ENCODE data around the gene AKAP6.
"Not testable (repeated sequence)": the region's sequence is repeated elsewhere in the genome, so short reads cannot be mapped to it uniquely, and the experiment has no call there.

AKAP6 gene

DNA sequence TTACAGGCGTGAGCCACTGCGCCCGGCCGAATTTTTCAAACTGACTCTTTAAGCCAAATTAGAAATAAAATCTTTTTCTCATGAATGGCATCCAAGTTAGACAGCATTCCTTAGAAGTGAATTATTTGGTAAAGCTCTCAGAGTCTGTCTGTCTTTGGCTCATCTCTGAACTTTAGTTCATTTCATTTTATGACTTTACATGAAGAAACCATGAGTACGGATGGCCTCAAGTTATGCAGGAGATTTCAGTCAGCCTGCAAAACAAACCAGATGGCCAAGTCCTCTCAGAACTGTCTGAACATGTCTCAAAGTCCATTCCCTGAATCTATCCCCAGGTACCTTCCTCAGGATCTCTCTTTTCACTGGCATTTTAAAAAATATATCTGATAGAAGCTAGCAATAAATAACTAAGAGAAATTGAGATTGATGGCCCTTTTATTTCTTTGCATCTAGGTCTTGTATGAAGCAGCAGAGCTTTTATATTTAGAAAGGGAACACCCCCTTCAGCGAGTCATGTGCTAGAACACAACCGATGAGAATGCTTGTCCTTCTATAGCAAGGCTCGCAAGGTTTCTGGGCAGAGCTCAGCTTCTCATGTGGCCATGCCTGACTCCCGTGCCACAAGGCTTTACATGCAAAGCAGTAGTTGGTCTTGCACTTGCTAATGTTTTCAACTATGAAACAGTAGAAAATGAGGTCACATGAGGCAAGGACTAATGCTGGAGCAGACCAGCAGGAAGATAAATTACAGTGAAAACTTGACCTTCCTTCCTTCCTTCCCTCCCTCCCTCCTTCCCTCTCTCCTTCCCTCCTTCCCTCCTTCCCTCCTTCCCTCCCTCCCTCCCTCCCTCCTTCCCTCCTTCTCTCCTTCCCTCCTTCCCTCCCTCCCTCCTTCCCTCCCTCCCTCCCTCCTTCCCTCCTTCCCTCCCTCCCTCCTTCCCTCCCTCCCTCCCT lies 125.0 kb downstream of the AKAP6 start:
- no peak for DNase-seq

DNA sequence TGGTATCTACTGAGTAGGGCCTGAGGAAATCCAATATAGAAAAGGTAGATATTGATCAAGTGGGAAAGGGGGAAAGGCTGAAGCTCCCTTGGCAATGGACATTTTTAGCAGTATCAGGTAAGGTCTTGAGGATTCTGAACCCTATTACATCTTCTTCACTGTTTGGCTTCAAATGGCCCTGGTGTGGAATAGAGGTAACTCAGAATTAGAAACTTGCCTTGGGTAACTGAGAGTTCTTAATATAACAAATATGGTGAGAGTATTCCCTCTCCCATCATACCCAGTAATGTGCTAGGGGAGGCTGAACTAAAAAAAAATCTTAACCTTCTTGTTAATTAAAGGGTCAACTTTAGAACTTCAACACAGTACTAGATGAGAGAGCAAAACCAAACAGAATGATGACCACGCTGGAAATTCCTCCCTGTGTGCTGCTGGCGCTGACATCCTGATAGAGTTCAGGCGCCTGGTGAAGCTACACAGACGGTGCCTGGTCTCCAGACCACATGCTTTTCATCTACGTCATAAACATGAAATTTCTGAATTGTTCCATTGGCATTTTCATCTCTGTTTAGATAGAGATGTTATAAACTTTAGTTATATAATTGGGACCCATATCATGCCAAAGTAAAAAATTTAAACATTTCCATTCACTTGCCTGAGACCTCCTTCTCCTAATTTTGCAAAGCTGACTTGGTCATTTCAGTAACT lies 128.3 kb downstream of the AKAP6 start:
- DNase-seq = no peak

DNA sequence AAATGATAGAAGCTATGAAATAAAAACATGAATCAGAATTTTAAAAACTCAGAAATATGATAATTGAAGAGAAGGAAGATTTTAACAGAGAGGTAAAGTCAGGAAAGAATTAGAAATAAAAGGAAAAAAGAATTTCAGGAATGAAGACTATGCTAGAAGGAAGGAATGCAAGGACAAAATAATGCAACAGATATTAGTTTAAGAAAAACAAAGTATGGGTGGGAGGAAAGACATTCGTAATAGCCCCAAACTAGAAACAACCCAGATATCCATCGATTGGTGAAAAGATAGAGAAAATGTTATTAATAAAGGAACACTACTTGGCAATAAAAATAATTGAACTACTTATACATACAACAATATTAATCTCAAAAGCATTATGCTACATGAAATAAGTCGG lies 129.6 kb downstream of the AKAP6 start:
- DNase-seq = no peak

DNA sequence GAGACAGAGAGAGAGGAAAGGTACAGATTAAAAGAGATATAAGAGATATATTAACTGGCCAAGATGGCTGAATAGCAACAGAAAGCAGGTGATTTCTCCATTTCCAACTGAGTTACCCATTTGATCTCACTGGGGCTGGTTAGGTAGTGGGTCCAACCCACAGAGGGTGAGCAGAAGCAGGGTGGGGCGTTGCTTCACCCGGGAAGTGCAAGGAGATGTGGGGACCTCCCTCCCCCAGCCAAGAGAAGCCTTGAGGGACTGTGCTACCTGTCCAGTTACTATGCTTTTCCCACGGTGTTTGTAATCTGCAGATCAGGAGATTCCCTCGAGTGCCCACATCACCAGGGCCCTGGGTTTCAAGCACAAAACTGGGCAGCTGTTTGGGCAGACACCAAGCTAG lies 131.2 kb downstream of the AKAP6 start:
- no peak for DNase-seq

DNA sequence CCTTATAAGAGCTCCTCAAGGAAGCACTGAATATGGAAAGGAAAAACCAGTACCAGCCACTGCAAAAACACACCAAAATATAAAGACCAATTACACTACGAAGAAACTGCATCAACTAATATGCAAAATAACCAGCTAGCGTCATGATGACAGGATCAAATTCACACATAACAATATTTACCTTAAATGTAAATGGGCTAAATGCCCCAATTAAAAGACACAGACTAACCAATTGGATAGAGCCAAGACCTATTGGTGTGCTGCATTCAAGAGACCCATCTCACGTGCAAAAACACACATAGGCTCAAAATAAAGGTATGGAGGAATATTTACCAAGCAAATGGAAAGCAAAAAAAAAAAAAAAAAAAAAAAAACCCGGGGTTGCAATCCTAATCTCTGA lies 133.5 kb downstream of the AKAP6 start:
- not testable (repeated sequence) for DNase-seq

DNA sequence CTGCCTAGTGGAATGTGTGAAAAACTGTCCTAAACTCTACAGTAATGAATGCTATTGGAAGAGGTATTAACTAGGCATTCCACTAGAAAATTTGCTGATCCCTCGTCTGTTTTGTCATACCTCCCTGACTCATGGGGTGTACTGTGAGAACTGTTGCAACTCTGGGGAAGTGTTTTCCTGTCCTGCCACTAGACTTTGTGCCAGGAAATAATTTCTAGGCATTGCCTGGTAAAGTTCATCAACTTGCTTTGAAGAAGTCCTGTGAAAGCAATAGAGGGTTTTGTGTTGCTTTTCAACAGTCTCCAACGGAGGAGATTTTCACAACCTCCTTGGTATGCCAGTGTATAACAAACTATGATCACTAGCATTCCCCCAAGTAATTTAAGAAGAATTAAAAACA lies 139.9 kb downstream of the AKAP6 start:
- DNase-seq = no peak

DNA sequence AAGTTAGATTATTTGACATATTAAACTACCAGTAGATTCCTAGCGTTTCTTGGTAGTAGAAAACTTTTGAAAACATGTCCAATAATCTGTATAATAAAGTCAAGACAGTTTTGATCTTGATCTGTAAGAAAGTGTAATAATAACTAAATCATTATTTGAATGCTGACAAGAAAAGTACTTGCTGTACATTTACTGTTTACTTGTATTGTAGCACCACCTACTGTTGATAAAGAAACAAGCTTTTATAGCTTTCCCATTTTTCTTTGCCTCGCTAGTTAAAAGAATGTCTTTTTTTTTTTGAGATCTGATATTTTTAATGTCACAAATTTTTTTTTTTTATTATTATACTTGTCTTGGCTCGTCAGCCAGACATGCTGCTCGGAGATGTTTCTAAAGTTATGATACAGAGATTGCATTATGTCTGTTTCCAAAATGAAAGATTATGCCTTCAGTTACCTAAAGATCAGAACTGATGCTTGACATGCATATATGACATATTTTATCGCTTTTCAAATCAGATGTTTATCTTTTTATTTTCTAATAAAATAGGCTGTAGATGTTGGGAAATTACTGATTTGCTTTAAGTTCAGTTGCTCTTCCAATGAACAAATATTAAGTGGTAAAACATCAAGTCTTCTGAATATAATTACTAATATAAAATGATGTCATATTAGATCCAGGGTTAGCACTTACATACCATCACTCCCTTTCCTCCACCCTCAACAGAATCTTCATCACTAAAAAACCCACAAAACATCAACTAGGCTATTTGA lies 140.5 kb downstream of the AKAP6 start:
- peak; percentile 28 for DNase-seq

DNA sequence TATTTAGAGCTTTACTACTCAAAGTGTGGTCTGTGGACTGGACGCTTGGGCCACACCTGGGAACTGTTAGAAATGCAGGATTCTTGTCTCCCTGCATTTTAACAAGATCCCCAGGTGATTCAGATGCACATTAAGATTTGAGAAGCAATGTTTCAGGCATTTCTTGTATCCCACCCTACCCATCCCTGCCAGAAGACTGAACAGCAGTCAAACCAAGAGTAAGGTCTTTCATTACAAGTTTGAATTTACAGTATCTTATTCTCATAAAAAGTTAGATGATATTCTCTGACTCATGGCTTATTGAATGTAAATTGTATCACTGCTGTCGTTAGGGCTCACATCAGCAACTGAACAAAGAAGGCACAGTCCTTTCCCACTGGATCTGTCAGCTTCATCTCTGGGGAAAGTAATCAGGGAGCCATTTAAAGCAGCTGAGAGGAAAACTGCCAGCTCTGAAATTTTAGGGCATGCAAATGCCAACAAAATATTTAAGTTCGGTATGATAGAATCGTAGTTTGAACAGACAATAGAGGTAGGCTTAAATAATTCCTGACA lies 141.1 kb downstream of the AKAP6 start:
- no peak for DNase-seq

DNA sequence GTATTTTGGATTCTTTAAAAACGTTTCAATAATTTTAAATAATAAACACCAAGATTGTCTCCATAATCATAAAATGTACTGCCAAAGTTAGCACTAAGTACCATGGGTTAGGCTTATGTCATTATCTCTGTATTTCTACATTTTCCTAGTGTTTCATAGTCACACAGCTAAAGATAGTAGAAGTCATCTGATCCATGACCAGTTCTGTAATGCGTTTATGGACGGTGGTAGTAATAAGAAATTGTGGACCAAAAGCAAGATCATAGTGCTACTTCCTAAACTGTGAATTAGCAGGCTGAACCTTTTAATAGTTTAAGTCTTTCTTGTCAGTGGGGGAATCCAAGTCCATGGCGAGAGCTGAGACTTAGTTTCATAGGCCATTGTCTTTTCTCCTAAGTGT lies 142.1 kb downstream of the AKAP6 start:
- no peak for DNase-seq

DNA sequence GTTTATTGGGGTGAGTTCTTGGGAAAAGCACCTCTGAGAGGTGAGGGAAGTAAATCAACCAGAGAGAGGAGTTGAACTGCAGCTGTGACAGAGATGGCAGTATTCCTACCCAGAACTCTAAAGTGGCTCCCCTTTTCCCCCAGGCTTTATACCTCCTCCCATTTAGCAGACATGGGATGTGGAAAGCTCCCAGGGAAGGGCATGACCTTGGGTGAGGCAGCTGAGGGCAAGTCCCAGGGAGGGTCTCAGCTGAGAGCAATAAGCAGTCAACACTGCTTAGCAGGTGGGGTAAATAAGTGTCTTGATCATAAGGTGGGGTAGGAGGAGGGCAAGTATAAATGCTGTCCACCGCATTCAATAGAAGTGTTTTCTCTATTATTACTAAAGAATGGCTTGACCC lies 143.0 kb downstream of the AKAP6 start:
- DNase-seq = no peak

DNA sequence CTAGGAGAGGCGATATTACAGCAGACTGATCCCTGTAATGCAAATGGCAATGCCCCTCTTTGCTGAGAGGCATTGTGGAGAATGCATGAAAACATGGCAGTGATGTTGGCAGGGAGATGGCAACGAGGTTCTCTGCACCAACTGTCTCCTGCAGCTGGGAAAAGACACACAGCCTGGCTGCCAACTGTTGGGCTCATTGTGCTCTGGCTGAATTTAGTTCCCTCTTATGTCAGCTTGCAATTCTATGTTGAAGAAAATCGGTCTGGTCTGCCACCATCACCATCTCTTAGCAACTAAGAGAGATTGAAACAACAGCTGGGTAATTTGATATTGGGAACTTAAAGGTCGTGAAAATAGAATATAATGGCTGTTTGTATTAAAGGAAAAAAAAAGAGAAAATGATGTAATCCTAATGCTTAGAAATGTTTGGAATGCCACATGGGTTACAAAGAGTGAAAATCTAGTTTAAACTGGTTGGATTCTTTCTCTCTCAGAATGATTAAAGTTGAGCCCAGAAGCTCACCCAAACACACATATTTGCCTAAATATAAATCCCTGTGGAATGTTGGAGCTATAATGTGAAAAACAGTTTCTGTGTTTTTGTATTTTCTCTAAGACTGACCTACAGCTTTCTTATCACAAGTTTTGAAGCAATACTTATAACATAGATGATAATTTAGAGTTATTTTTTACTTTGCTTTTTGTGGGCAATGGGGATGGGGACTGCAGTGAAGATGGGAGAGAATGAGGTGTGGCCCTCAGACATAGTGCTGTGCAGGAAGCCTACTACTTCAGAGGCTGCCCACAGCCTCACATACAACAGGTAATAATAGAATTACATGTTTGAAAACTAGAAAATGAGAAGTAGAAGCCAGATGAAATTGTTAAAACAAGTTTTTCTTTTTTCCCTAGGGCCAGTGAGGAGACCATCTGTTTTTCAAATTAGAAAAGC lies 143.7 kb downstream of the AKAP6 start:
- DNase-seq = peak; percentile 13

DNA sequence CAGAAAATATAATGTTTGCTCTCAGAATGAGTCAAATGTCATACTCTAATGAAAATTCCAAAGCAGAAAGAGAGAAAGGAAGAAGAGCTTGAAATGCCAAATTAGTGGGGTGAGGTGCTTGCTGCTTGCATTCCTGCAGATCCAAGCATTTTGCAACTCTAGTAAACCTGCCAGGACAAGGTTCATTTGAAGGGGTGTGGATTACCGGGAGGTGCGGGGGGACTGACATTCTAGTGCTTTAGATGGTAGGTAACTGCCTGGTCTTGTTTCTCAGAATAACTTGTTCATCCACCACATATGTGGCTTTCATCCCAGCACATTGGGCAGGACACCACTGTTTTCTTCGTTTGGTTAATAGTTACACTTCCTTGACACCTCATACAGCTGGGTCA lies 144.4 kb downstream of the AKAP6 start:
- DNase-seq = no peak

DNA sequence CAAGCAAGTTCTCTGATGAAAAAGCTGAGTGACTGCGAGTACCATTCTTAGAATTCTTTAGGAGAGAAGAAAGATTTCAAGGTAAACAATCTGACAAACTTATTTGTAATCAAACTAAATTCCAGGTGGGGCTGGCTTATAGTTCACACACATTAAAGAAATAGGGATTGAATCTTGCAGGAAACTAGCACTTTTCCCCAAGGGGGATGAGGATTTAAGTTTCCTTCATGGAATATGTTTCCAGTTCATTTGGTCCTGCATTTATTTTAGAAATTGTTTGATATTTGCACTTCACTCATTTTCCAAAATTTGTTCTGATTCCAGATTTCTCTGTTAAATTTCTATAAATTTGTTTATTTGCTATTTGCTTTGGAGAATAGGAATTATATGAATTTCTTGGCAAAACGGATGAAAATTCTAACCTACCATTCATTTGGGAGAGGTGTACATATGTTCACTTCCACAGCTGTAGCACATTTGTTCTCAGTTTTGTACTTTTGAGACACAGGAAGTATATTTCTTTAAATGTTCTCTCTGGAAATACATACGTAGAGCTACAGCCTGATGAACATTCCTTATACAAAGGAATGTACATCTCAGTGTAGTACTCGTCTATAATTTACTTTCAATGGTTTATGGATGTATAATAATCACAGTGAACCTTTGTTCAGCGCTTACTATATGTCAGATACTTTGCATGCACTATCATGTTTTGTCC lies 145.5 kb downstream of the AKAP6 start:
- no peak for DNase-seq

DNA sequence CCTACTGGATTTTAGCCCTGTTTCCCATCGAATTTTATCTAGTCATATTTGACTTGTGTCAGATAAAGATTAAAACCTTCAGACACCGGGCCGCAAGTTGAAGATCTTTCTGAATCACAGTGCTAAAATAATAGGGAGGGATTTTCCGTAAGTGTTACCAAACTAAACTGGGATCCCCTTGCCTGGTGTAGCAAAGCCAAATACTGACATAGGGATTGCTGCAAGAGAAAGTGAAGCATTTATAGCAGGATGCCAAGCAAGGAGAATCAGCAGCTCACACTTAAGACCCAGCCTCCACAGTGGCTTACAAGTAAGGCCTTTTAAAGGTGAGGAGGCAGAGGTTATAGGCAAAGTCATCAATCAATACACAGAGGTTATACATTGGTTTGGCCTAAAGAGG lies 147.4 kb downstream of the AKAP6 start:
- no peak for DNase-seq

DNA sequence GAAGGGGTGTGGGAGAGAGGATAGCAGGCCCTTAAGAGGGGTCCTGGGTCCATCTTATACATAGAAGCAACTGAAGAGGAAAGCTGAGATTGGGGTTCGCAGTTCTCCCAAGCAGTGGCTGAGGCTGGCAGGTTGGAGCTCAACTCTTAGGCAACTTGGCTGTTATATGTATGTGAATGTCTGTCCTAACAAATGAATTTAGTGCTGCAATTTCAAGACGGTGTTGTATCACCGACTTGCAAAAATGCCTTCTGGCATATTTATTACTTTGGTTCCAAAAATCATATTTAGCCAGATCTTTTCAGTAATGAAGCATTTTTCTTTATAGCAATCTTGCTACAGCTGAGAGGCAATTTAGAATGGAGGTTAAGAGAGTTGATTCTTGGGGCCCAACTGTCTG lies 148.3 kb downstream of the AKAP6 start:
- DNase-seq = no peak

DNA sequence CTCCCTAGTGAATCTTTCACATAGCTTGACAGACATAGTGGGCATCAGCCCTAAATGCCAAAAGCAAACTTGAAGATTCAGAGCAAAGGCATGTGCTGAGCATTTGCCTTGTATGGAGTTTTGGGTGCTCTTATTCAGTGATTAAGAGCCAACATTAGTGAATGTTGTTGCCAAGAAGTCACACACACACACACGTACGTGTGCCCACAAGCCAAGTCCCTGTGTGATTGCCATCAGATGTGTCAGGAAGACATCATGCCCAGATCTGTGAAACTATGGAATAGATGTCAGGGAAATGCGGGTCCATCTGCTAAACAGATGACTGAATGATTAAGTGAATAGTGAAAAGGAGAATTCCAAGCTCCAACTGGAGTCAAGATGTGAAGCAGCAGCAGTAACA lies 149.0 kb downstream of the AKAP6 start:
- no peak for DNase-seq

DNA sequence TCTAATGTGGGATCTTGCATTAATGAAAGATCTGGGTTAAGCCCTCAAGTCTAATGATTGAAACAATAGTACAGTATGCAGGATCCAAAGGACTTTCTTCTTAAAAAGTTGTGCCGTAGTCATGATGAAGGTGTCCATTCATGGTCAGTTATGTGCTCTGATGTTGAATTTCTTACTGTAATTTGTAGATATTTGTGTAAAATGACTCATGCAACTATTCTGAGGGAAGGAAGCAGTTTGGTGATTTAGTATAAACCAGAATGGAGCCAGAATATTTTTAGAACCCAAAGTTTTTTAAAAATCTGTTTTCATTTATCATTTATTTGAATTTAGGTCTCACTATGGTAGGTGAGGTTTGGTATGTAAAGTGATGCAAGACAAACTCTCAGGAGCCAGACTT lies 151.2 kb downstream of the AKAP6 start:
- no peak for DNase-seq

DNA sequence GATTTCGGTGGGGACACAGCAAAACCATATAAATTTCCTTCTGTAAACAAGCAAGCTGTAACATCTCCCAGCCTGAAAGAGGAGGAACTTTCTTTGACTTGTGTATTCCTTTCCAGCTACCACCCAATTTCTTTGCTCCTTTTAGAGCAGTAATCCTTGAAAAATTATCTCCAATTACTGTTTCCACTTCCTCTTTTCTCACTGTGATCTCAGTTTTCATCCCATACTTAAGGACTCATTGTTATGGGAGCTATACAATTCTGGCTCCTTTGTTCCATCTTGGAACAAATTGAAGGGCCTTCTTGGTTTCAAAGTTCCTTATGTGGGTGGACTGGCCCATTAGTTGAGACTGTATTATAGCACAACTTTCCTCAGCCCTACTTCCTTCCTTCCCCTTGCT lies 152.6 kb downstream of the AKAP6 start:
- DNase-seq = no peak

DNA sequence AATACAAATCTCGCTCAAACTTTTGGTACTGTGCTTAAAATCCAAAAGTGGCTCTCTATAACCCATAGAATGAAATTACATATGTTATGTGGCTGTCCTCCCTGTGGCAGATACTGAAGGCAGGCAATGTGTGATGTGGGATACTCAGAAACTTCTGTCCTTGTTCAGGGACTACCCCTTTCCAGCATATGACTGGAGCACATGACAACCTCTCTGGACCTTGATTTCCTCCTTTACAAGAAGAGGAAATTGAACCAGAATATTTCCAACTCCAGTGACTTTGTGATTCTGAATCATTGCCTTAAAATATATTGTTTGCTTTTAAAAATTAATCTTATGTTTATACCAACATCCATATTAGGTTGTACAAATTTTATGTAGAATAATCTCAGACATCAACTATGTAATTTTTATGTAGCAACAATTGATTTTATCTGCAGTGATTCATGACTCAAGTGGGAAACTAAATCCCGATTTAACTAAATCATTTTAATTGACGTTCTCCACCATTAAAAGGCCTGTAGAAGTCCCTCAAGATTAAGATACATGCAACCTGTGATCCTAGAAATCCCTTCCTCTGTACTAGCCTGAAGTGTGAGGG lies 162.4 kb downstream of the AKAP6 start:
- DNase-seq = no peak

DNA sequence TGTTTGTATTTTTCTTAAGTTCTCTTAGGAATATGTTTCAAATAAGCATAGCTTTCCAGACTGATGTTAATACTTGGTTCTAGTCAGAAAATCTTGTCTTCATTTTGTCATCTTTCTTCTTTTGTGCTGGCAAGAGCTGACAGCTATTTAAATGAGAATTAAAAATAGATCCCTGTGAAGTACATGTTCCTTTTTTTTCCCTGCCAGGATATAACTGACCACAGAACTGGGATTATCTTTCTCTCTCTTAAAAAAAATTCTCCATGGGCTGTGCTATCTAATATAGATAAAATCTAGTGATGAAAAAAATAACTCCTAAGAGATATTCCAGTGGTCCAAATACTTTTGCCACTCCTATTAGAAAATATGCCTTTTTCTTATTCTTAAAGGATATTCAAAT lies 163.4 kb downstream of the AKAP6 start:
- DNase-seq = no peak

Data from NCI-H2107 (cell line).